GM18909 (cell line): ENCODE data around the gene TNFRSF6B.

Source experiments
- ATAC-seq: cut with Tn5 transposase; IDR thresholded peaks from one replicate; pipeline ENCODE4 v1.9.1; 2021; ENCODE audit warnings: mild to moderate bottlenecking; ENCODE audit not compliant: unreplicated experiment, poor library complexity

TNFRSF6B gene

GRCh38 chr20:63744574-63745423, 48.3 kb downstream of the TNFRSF6B start:
- no peak for ATAC-seq

GRCh38 chr20:63745424-63745805, 49.0 kb downstream of the TNFRSF6B start:
- no peak for ATAC-seq

GRCh38 chr20:63745961-63746731, 49.7 kb downstream of the TNFRSF6B start:
- no peak for ATAC-seq

- no peak for ATAC-seq
Observed at GRCh38 chr20:63746751-63747315, 50.4 kb downstream of the TNFRSF6B start.

GRCh38 chr20:63747622-63748069, 51.2 kb downstream of the TNFRSF6B start:
- no peak for ATAC-seq
